NT2/D1 (cell line): ENCODE results near the gene TCTN1.

Source experiments
- YY1 ChIP-seq: IDR thresholded peaks from 2 replicates; pipeline ENCODE4 v1.6.1; 2011; ENCODE audit not compliant: insufficient read length, insufficient read depth
- ZNF274 ChIP-seq: IDR thresholded peaks from 2 replicates; pipeline ENCODE4 v1.6.1; 2011; ENCODE audit warnings: mild to moderate bottlenecking, low read depth, low read length

- TF ChIP-seq YY1 (no peak), ZNF274 (no peak)
Measured at GRCh38 chr12:110658242-110658641, 44.3 kb downstream of the TCTN1 start.
